K562 (cell line): ENCODE results near the gene NTRK3. TPM values are rescaled to one million over a fixed set of nuclear protein-coding genes. Genes with fewer than 3 reads are reported as not detected.

Experiments
- CBFA2T2 ChIP-seq: fragments of 450-650 bp; conservative IDR thresholded peaks from 2 replicates; pipeline ENCODE4 v1.6.1; 2017; ENCODE audit warnings: mild to moderate bottlenecking
- CBX3 ChIP-seq, 2 experiments: IDR thresholded peaks; 1 replicate in 1 of 2; 2 replicates in 1 of 2; pipeline ENCODE4 v1.6.1; 2012; ENCODE audit warnings: inconsistent platforms in 2 of 2, low read length in 2 of 2, borderline replicate concordance in 1 of 2, control low read depth in 1 of 2
- HMGN3 ChIP-seq: IDR thresholded peaks from 2 replicates; pipeline ENCODE4 v1.6.1; 2011; ENCODE audit warnings: borderline replicate concordance, low read depth, mild to moderate bottlenecking, mixed read lengths, low read length; ENCODE audit not compliant: insufficient read length; ENCODE audit errors: extremely low read depth
- NELFE ChIP-seq: IDR thresholded peaks from 2 replicates; pipeline ENCODE4 v1.6.1; 2011; ENCODE audit warnings: mild to moderate bottlenecking; ENCODE audit not compliant: insufficient read depth, insufficient read length
- PHF8 ChIP-seq: fragments of 200-600 bp; sonication (generic); IDR thresholded peaks from 2 replicates; pipeline ENCODE4 v1.6.1; 2012; ENCODE audit warnings: mixed run types, mild to moderate bottlenecking, inconsistent platforms, low read length, moderate library complexity, borderline replicate concordance
- RAD21 ChIP-seq, 2 experiments: fragments of 250-450 bp in 1 of 2; fragments of 450-650 bp in 1 of 2; sonication (Bioruptor Pico) in 1 of 2; formaldehyde crosslinking in 1 of 2; IDR thresholded peaks in 1 of 2; conservative IDR thresholded peaks in 1 of 2; 2 replicates each; pipeline versions ENCODE4 v1.4.0 to v1.8.0; 2020 to 2022; ENCODE audit warnings: mild to moderate bottlenecking in 2 of 2, moderate library complexity in 1 of 2
- SMC3 ChIP-seq: conservative IDR thresholded peaks from 2 replicates; pipeline ENCODE4 v1.6.1; 2011; ENCODE audit warnings: low read depth, low read length, improper control_type of control experiment; ENCODE audit not compliant: insufficient read depth
- TEAD2 ChIP-seq: fragments of 450-650 bp; IDR thresholded peaks from 2 replicates; pipeline ENCODE4 v1.6.1; 2016; ENCODE audit warnings: missing genetic modification characterization, control low read depth, missing compliant biosample characterization
- polyA plus RNA-seq, 8 experiments: library from polyadenylated mRNA; depleted of rRNA in 4 of 8; stranded (reverse) in 5 of 8; unstranded in 3 of 8; fragments of >200 nt; fragmentation: Nextera tagmentation in 2 of 8; fragmentation: Illumina TruSeq in 1 of 8; extraction: Ambion mirVana in 2 of 8; extraction: Trizol in 1 of 8; gene quantifications; 2 replicates each; pipeline versions ENCODE4 v1.2.1 to v1.2.3, GENCODE V29; 2011 to 2014; ENCODE audit warnings: inconsistent platforms in 1 of 8, missing spikeins in 1 of 8
- total RNA-seq, 7 experiments: library from RNA; depleted of rRNA in 6 of 7; stranded (reverse); fragments of >200 nt in 6 of 7; fragmentation: Illumina TruSeq in 2 of 7; extraction: Trizol in 2 of 7; gene quantifications; 2 replicates each; pipeline versions ENCODE4 v1.2.1 to v1.2.3, GENCODE V29; 2011 to 2021; ENCODE audit warnings: low replicate concordance in 1 of 7
- TF ChIP-seq, protein P1 (sequence below): fragments of 450-650 bp; IDR thresholded peaks from 2 replicates; pipeline ENCODE4 v1.6.1; 2018; ENCODE audit warnings: mild to moderate bottlenecking, low read depth; ENCODE audit not compliant: partially characterized antibody
- TF ChIP-seq, protein P2 (sequence below): fragments of 450-650 bp; IDR thresholded peaks from 2 replicates; pipeline ENCODE4 v1.6.1; 2016; ENCODE audit warnings: mild to moderate bottlenecking
- TF ChIP-seq, protein P3 (sequence below): sonication (generic); formaldehyde crosslinking; IDR thresholded peaks from 2 replicates; pipeline ENCODE4 v1.8.1; 2022; ENCODE audit warnings: missing genetic modification reagents
- TF ChIP-seq, protein P4 (sequence below), 3 experiments: fragments of 200-800 bp in 1 of 3; sonication (Bioruptor generic) in 1 of 3; sonication (generic) in 1 of 3; formaldehyde crosslinking in 1 of 3; IDR thresholded peaks; 2 replicates each; pipeline versions ENCODE4 v1.6.1 to v1.8.0; 2016 to 2022; ENCODE audit warnings: mild to moderate bottlenecking in 2 of 3, missing compliant biosample characterization in 2 of 3, missing genetic modification characterization in 2 of 3, missing genetic modification reagents in 1 of 3

The NTRK3 gene
- total and polyA plus RNA-seq, 9 of the 15 experiments (the other 6 are each of a cell fraction or from before 2014, with no cell fraction given), result 0.11 to 0.13 TPM; not detected in 7

DNA sequence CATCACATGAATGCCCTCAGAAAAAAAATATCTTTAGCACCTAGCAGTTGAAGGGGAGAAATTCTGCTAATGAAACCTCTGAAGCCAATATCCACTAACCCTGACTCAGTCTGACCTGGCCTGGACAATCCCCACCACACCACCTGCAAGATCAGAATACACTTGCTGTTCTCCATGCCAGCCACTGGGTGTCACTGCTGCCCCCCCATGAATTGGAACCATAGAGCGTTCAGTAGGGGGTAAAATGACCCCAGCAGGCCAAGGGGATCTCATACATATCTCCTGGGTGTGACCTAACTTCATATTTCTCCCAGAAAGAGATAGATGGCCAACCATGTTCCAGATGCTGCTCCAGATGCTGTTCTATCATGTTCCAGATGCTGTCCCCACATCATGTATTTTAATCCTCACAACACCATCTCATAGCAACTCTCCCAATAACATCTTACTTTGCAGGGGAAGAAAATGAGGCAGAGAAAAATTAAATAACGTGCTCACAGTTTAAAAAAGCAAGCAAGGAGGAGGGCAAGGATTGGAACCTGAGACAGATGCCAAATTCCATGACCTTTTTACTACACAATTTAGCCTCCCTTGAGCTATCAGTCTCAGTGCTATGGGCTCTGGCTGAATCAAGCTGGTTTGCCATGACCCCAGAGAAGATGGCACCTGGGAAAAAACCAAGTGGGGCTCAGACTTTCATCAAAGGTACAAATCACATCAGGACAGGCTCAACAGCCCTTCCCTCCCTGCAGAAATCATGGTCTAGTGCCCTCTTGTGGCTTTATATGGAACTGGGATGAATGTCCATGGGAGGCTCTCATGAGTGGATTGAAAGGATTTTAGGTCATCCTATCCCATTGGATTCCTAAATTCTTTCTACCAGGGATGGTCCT is 12.4 kb downstream of the NTRK3 start (continued):
- TF ChIP-seq, protein P1, sequence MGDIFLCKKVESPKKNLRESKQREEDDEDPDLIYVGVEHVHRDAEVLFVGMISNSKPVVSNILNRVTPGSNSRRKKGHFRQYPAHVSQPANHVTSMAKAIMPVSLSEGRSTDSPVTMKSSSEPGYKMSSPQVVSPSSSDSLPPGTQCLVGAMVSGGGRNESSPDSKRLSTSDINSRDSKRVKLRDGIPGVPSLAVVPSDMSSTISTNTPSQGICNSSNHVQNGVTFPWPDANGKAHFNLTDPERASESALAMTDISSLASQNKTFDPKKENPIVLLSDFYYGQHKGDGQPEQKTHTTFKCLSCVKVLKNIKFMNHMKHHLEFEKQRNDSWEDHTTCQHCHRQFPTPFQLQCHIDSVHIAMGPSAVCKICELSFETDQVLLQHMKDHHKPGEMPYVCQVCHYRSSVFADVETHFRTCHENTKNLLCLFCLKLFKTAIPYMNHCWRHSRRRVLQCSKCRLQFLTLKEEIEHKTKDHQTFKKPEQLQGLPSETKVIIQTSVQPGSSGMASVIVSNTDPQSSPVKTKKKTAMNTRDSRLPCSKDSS, result no peak
- TF ChIP-seq PHF8, result no peak
- no peak for TF ChIP-seq TEAD2 (tag)
- TF ChIP-seq, protein P2, sequence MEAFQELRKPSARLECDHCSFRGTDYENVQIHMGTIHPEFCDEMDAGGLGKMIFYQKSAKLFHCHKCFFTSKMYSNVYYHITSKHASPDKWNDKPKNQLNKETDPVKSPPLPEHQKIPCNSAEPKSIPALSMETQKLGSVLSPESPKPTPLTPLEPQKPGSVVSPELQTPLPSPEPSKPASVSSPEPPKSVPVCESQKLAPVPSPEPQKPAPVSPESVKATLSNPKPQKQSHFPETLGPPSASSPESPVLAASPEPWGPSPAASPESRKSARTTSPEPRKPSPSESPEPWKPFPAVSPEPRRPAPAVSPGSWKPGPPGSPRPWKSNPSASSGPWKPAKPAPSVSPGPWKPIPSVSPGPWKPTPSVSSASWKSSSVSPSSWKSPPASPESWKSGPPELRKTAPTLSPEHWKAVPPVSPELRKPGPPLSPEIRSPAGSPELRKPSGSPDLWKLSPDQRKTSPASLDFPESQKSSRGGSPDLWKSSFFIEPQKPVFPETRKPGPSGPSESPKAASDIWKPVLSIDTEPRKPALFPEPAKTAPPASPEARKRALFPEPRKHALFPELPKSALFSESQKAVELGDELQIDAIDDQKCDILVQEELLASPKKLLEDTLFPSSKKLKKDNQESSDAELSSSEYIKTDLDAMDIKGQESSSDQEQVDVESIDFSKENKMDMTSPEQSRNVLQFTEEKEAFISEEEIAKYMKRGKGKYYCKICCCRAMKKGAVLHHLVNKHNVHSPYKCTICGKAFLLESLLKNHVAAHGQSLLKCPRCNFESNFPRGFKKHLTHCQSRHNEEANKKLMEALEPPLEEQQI, result no peak
- TF ChIP-seq CBFA2T2, result no peak
- TF ChIP-seq CBX3 (IDR thresholded peaks at IDR 0.05; ENCODE audit: borderline replicate concordance in 1 of 2, low read length in 2 of 2), result 0 out of 3 replicates have a peak, but pooled peaks of 1 of the 2 experiments have one; percentile 30
- TF ChIP-seq, protein P3, sequence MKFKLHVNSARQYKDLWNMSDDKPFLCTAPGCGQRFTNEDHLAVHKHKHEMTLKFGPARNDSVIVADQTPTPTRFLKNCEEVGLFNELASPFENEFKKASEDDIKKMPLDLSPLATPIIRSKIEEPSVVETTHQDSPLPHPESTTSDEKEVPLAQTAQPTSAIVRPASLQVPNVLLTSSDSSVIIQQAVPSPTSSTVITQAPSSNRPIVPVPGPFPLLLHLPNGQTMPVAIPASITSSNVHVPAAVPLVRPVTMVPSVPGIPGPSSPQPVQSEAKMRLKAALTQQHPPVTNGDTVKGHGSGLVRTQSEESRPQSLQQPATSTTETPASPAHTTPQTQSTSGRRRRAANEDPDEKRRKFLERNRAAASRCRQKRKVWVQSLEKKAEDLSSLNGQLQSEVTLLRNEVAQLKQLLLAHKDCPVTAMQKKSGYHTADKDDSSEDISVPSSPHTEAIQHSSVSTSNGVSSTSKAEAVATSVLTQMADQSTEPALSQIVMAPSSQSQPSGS, result no peak
- 0 out of 2 replicates have a peak, but pooled peaks have one; percentile 14 for TF ChIP-seq SMC3
- peak in 1 of 2 experiments; percentile 39; a peak in 2 of 4 replicates for TF ChIP-seq RAD21 (CRISPR knock-in tag; conservative IDR thresholded peaks at IDR 0.05 in 1 of 2, IDR thresholded peaks at IDR 0.05 in 1 of 2)
- TF ChIP-seq NELFE, result no peak
- no peak for TF ChIP-seq HMGN3
- TF ChIP-seq, protein P4, sequence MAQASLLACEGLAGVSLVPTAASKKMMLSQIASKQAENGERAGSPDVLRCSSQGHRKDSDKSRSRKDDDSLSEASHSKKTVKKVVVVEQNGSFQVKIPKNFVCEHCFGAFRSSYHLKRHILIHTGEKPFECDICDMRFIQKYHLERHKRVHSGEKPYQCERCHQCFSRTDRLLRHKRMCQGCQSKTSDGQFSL (CRISPR knock-in tag; IDR thresholded peaks at IDR 0.05), result peak; percentile 94
- TF ChIP-seq, protein P4 (tag; IDR thresholded peaks at IDR 0.05), result peak in 1 of 2 experiments; percentile 68; a peak in 1 of 4 replicates
